Testis (tissue), 2 donors: ENCODE results near the gene SEC23IP.

ENCODE experiments used
- POLR2A ChIP-seq: fragments of 450-650 bp; IDR thresholded peaks from one replicate; pipeline ENCODE4 v1.6.1; 2017; ENCODE audit warnings: antibody characterized with exemption, mild to moderate bottlenecking, moderate library complexity
- TF ChIP-seq, protein P1 (sequence below), 3 experiments: fragments of 450-650 bp in 2 of 3; fragments of 200-600 bp in 1 of 3; sonication (generic) in 1 of 3; IDR thresholded peaks; one replicate each; pipeline ENCODE4 v1.5.1; 2016 to 2019; ENCODE audit warnings: antibody characterized with exemption in 3 of 3, mild to moderate bottlenecking in 2 of 3, moderate library complexity in 1 of 3

DNA sequence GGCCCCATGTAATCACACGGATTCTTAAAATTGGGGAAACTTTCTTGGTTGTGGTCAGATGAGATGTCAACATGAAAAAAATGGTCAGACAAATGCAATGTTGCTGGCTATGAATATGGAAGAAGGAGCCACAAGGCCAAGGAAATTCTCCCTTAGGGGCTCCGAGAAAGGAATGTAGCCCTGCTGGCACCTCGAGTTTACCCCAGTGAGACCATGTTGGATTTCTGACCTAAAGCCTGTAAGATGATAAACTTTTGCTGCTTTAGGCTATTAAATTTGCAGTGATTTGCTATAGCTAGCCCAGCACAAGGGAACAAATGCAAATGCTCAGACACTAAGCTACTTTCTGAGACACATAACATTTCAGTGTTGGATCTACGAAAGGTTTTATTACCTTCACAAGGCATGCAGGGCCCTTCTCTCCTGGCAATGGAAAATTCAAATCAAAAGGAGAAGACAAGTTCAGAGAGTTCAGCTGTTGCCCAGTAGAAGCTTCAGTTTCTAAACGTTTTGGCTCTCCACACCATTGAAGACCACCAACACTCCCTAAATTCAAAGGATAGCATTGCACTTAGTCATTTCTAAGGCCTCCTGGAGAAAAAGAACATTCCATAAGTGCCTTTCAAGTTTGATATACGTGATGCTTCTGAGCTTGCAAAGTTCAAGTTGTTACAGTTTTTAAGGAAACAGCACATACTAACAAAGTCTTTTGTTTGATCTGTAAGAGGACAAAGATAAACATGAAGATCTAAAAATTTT lies 43.3 kb upstream of the SEC23IP start:
- no peak for TF ChIP-seq POLR2A
- TF ChIP-seq, protein P1, sequence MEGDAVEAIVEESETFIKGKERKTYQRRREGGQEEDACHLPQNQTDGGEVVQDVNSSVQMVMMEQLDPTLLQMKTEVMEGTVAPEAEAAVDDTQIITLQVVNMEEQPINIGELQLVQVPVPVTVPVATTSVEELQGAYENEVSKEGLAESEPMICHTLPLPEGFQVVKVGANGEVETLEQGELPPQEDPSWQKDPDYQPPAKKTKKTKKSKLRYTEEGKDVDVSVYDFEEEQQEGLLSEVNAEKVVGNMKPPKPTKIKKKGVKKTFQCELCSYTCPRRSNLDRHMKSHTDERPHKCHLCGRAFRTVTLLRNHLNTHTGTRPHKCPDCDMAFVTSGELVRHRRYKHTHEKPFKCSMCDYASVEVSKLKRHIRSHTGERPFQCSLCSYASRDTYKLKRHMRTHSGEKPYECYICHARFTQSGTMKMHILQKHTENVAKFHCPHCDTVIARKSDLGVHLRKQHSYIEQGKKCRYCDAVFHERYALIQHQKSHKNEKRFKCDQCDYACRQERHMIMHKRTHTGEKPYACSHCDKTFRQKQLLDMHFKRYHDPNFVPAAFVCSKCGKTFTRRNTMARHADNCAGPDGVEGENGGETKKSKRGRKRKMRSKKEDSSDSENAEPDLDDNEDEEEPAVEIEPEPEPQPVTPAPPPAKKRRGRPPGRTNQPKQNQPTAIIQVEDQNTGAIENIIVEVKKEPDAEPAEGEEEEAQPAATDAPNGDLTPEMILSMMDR (IDR thresholded peaks at IDR 0.05): no peak
